ENCODE data around the gene LCN10.

LCN10 gene

DNA sequence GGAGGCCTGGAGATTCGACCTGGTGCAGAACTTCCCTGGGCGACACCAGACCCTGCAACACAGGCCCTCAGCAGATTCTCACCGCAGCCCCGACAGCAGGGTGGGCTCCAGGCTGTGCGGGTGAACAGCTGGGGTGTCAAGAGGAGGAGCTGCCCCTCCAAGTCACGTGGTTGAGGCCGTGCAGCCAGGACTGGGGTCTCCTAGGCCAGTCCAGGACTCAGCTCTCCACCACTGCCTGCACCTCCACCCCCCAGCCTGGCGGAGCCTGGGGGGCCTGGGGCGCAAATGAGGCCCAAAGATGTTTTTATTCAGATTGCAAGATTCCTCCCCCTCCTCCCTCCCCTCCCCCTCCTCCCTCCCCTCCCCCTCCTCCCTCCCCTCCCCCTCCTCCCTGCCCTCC lies 46.2 kb downstream of the LCN10 start:
- no peaks in the 10 kb centered on the region for H3K27me3 ChIP-seq (ENCODE audit: insufficient read depth, poor library complexity, severe bottlenecking)
- peak in 1 of 2 experiments; percentile 22 for DNase-seq (ENCODE audit: low read depth in 1 of 2, low spot score in 1 of 2)
- H3K27ac ChIP-seq (replicated peaks), result peak overlapping the region; percentile 45
- no peak for TF ChIP-seq POLR2AphosphoS5 (IDR thresholded peaks at IDR 0.05; ENCODE audit: low read depth)
- TF ChIP-seq SPI1 (IDR thresholded peaks at IDR 0.05; ENCODE audit: borderline replicate concordance, low read depth), result no peak
- TF ChIP-seq GABPA (IDR thresholded peaks at IDR 0.05; ENCODE audit: low read depth), result no peak
- TF ChIP-seq, protein P1, sequence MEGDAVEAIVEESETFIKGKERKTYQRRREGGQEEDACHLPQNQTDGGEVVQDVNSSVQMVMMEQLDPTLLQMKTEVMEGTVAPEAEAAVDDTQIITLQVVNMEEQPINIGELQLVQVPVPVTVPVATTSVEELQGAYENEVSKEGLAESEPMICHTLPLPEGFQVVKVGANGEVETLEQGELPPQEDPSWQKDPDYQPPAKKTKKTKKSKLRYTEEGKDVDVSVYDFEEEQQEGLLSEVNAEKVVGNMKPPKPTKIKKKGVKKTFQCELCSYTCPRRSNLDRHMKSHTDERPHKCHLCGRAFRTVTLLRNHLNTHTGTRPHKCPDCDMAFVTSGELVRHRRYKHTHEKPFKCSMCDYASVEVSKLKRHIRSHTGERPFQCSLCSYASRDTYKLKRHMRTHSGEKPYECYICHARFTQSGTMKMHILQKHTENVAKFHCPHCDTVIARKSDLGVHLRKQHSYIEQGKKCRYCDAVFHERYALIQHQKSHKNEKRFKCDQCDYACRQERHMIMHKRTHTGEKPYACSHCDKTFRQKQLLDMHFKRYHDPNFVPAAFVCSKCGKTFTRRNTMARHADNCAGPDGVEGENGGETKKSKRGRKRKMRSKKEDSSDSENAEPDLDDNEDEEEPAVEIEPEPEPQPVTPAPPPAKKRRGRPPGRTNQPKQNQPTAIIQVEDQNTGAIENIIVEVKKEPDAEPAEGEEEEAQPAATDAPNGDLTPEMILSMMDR (IDR thresholded peaks at IDR 0.05; ENCODE audit: insufficient read depth, low read length), result no peak
- TF ChIP-seq, protein P2, sequence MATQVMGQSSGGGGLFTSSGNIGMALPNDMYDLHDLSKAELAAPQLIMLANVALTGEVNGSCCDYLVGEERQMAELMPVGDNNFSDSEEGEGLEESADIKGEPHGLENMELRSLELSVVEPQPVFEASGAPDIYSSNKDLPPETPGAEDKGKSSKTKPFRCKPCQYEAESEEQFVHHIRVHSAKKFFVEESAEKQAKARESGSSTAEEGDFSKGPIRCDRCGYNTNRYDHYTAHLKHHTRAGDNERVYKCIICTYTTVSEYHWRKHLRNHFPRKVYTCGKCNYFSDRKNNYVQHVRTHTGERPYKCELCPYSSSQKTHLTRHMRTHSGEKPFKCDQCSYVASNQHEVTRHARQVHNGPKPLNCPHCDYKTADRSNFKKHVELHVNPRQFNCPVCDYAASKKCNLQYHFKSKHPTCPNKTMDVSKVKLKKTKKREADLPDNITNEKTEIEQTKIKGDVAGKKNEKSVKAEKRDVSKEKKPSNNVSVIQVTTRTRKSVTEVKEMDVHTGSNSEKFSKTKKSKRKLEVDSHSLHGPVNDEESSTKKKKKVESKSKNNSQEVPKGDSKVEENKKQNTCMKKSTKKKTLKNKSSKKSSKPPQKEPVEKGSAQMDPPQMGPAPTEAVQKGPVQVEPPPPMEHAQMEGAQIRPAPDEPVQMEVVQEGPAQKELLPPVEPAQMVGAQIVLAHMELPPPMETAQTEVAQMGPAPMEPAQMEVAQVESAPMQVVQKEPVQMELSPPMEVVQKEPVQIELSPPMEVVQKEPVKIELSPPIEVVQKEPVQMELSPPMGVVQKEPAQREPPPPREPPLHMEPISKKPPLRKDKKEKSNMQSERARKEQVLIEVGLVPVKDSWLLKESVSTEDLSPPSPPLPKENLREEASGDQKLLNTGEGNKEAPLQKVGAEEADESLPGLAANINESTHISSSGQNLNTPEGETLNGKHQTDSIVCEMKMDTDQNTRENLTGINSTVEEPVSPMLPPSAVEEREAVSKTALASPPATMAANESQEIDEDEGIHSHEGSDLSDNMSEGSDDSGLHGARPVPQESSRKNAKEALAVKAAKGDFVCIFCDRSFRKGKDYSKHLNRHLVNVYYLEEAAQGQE (IDR thresholded peaks at IDR 0.05; ENCODE audit: insufficient replicate concordance, low read depth), result no peak
- no peak overlapping the region for H3K4me3 ChIP-seq (replicated peaks; ENCODE audit: insufficient read depth, low read length)

DNA sequence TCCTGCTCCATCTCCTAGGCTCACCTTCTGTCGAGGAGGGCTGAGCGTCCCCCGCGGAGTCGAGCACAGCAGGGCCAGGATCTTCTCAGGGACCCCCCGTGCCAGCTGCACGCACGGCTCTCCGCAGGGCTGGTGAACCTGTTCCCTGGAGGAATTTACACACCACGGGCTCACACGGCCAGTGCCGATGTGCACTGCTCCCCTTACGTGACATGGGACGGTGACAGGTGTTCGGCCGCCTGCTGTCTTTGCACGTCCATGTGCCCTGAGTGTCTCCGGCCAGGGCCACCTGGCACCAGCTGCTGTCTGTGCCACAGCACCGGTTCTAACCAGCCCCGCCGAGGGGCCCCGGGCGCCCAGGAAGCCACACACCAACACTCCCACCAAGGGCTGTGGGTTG lies 46.8 kb downstream of the LCN10 start:
- DNase-seq (ENCODE audit: low read depth in 1 of 2, low spot score in 1 of 2), result peak in 1 of 2 experiments; percentile 42
- Histone ChIP-seq H3K4me3 (replicated peaks; ENCODE audit: insufficient read depth, low read length) (no peak overlapping the region), H3K27ac (replicated peaks) (peak overlapping the region; percentile 45), H3K27me3 (ENCODE audit: insufficient read depth, poor library complexity, severe bottlenecking) (no peaks in the 10 kb centered on the region)
- TF ChIP-seq, protein P2 (IDR thresholded peaks at IDR 0.05; ENCODE audit: insufficient replicate concordance, low read depth), result no peak
- TF ChIP-seq, protein P1 (IDR thresholded peaks at IDR 0.05; ENCODE audit: insufficient read depth, low read length), result no peak
- TF ChIP-seq GABPA (IDR thresholded peaks at IDR 0.05; ENCODE audit: low read depth) (no peak), POLR2AphosphoS5 (IDR thresholded peaks at IDR 0.05; ENCODE audit: low read depth) (no peak; the same call in 1 of the 2 replicates), SPI1 (IDR thresholded peaks at IDR 0.05; ENCODE audit: borderline replicate concordance, low read depth) (no peak)

DNA sequence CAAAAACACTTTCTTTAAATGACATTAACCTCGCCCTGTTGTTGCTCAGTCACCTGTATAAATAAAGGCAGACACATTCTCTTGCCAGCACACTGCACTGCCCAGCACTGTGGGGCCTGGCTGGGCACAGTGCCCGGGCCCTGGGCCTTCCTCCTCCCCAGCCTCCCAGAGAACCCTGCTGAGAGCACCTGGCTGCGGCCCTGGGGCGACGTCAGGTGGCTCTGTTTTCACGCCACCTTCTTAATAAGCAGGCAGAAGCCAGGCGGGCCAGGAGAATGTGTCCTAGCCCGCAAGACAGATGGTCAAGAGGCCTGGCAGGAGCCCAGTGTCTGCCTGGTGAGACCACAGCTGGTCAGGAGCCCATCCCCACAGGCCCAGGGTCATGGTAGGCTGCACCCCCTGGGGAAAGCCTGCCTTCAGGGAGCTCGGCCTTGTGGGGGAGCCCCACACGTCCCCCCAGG lies 47.3 kb downstream of the LCN10 start:
- TF ChIP-seq GABPA (IDR thresholded peaks at IDR 0.05; ENCODE audit: low read depth) (no peak), POLR2AphosphoS5 (IDR thresholded peaks at IDR 0.05; ENCODE audit: low read depth) (no peak), SPI1 (IDR thresholded peaks at IDR 0.05; ENCODE audit: borderline replicate concordance, low read depth) (no peak)
- TF ChIP-seq, protein P2 (IDR thresholded peaks at IDR 0.05; ENCODE audit: insufficient replicate concordance, low read depth), result no peak
- TF ChIP-seq, protein P1 (IDR thresholded peaks at IDR 0.05; ENCODE audit: insufficient read depth, low read length), result no peak
- Histone ChIP-seq H3K27me3 (ENCODE audit: insufficient read depth, poor library complexity, severe bottlenecking) (no peaks in the 10 kb centered on the region), H3K27ac (replicated peaks) (peak overlapping the region; percentile 45), H3K4me3 (replicated peaks; ENCODE audit: insufficient read depth, low read length) (no peak overlapping the region)
- no peak for DNase-seq (ENCODE audit: low read depth in 1 of 2, low spot score in 1 of 2)
